ENCODE results near the gene JUND.
"Not testable (repeated sequence)": the region's sequence is repeated elsewhere in the genome, so short reads cannot be mapped to it uniquely, and the experiment has no call there.

The JUND gene

DNA sequence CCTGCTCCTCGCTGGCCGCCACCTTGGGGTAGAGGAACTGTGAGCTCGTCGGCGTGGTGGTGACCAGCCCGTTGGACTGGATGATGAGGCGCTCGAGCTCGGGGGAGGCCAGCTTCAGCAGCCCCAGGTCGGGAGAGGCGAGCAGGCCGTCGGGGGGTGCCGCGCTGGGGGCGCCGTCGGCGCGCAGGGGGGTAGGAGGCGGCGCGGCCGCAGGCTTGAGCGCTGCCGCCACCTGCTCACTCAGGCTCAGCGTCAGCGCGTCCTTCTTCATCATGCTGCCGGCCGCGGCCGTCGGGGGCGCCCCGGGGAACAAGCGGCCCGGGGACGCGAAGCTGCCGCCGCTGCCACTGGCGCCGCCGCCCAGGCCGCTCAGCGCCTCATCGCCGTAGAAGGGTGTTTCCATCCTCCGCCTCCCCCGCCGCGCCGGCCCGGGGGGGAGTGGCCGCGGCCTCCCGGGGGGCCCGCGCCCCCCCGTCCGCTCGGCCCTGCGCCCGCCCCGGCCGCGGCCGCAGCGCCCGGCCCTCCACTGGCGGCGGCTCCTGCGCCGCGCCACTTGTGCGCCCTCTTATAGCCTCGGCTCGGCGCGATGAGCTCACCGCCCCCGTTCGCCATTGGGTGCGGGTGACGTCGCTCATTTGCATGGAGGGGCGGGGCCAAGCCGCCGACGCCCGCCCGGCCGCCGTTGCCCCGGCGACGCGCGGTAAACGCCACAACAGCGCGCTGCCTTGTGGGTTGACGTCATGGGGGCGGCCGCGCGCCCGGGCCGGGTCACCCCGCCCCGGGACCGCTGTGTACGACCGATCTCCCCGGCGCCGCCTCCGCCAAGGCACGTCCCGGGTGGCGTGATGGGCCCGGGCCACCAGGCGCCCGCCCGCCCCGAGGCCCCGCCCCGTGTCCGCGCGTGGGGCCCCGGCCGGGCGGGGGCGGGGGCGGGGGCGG lies at the start of gene JUND:
Gene JUND (minus strand): TSS at position 541 of the 939 bp plus-strand sequence. CDS start 138 bp downstream, at position 403.
- FAIRE-seq (no peak), DNase-seq (ENCODE audit: low spot score) (peak; percentile 94)

GRCh38 chr19:18330868-18331267 lies 49.4 kb upstream of the JUND start:
- DNase-seq (ENCODE audit: low spot score) (no peak), FAIRE-seq (no peak)

GRCh38 chr19:18329035-18329376 lies 47.6 kb upstream of the JUND start:
- no peak for FAIRE-seq
- DNase-seq (ENCODE audit: low spot score), result no peak

DNA sequence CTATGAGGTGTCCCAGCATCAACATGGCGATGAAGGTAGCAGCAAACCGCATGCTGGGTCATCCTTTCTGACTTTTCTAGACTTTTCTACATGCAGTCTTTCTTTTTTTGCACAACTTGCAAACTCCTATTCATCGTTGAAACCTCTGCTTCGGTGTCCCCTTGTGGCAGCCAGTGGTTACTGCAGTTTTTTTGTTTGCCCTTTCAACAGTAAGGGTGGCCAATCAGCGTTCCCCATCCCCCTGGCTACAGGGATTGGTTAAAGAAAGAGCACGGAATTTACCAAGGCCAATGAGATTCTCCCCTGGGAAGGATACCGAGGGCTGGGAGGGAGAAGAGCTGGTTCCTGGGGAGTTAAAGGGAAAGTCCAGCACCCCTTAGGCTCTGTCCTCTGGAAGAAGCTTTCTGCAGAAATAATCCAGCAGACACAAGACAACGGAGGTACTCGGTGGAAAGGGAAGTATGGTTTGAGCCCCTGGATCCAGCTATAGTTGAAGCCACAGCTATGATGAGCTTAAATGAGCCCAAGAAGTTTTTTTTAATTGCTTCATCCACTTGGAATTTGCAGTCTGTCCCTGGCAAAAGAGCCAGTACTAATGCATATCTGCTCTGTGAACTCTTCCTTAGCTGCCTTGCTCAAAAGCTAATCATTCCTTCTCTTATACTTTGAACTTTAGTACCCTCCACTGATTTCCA lies 47.1 kb upstream of the JUND start:
- no peak for FAIRE-seq

DNA sequence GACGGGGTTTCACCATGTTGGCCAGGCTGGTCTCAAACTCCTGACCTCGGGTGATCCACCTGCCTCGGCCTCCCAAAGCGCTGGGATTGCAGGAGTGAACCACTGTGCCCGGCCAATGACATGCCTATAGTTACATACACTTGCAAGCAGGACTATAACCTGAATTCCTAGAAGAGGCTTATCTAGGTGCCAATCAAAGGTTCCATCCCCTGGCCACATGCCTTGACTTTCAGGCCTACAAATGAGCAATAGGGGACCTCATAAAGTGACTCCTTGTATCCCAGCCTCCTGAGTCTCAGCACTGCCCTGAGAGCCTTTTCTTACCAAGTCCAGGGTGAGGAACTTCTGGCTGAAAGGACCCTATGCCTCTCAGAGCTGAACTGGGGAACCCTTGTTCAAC lies 45.4 kb upstream of the JUND start:
- DNase-seq (ENCODE audit: low spot score), result no peak
- no peak for FAIRE-seq

More for the DNA sequence above, 47.1 kb upstream of the JUND start:
- peak; percentile 92 for DNase-seq (ENCODE audit: low spot score)

GRCh38 chr19:18324373-18324731 lies 42.9 kb upstream of the JUND start:
- FAIRE-seq; DNase-seq (ENCODE audit: low spot score): not testable (repeated sequence)

DNA sequence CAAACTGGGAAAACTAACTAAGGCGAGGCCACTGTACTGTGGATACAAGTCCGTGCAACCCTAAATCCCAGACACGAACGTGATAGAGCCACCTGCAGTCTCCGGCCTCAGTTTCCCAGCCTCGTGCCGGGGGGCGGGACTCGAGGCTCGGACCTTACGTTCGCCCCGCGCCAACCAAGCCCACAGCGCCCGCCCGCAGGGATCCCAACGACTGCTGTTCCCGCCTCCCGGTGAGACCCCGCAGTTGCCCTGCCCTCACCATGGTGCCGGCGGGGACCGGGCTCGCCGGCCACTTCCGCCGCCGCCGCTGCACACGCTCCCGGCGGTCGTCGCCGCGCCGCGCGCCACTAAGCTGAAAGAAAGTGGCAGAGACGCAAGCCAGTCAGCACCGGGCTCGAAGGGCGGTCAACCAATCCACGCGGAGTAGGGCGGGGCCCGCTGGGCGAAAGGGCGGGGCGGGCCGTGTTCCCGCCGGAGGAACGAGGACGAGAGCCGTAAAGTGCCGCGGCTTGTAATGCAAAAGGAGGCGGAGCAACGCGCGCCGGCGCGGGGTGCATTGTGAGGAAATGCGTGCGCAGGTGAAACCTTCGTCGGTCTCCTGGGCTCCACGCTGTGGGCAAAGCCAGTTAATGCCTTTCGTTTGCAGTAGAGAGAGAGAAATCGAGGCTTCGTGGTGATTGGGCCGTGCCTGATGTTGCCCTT lies 41.5 kb upstream of the JUND start, which contains the start of gene LSM4:
Gene LSM4 (minus strand): TSS at position 318 of the 702 bp plus-strand sequence. CDS start 56 bp downstream, at position 262.
- peak; percentile 96 for DNase-seq (ENCODE audit: low spot score)
- FAIRE-seq, result peak; percentile 87

GRCh38 chr19:18322318-18322758 lies 40.9 kb upstream of the JUND start:
- peak; percentile 28 for DNase-seq (ENCODE audit: low spot score)
- no peak for FAIRE-seq

- FAIRE-seq (no peak), DNase-seq (ENCODE audit: low spot score) (no peak)
These were observed 40.3 kb upstream of the JUND start for GRCh38 chr19:18321734-18322102.

- DNase-seq (ENCODE audit: low spot score) (no peak), FAIRE-seq (no peak)
These were observed 39.7 kb upstream of the JUND start for GRCh38 chr19:18320865-18321733.

DNA sequence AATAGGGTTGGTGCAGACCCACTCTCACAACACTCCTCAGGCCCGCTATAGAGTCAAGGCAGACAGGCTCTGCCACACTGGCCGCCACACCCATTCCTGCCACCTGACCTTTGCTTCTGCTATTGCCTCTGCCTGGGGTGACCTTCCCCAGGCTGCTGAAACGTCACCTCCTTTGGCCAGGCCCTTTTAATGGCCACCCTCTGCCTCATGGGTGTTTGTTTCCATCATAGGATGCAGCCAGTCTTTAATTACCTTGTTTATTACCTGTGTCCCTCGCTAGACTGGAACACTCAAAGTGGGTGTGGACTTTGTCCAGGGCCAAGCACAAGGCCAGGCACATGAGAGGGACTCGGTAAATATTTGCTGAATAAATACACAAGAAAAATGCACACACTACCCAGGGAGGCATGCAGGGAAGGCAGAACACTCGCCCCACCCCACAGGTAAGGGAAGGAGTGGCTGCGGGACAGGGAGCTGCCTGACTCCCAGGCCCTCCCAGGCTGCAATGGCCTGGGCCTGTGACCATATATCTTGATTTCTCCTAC lies 38.2 kb upstream of the JUND start:
- no peak for FAIRE-seq
- no peak for DNase-seq (ENCODE audit: low spot score)

GRCh38 chr19:18317961-18318800 lies 36.8 kb upstream of the JUND start:
- DNase-seq (ENCODE audit: low spot score), result no peak
- FAIRE-seq, result no peak

DNA sequence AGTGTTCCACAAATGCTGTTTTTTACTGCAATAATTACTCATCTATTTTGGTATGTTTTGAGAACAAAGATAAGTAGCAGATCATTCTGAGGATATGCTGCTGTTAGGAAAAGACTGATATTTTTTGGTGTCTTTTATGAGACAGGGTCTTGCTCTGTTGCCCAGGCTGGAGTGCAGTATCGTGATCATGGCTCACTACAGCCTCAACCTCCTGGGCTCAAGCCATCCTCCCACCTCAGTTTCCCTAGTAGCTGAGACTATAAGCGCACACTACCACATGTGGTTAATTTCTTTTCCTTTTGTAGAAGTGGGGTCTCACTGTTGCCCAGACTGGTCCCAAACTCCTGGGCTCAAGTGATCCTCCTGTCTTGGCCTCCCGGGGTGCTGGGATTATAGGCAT lies 32.0 kb upstream of the JUND start:
- FAIRE-seq (no peak), DNase-seq (ENCODE audit: low spot score) (no peak)

GRCh38 chr19:18312092-18312534 lies 30.7 kb upstream of the JUND start:
- FAIRE-seq (no peak), DNase-seq (ENCODE audit: low spot score) (no peak)

GRCh38 chr19:18311502-18312091 lies 30.2 kb upstream of the JUND start:
- DNase-seq (ENCODE audit: low spot score) (no peak), FAIRE-seq (no peak)

DNA sequence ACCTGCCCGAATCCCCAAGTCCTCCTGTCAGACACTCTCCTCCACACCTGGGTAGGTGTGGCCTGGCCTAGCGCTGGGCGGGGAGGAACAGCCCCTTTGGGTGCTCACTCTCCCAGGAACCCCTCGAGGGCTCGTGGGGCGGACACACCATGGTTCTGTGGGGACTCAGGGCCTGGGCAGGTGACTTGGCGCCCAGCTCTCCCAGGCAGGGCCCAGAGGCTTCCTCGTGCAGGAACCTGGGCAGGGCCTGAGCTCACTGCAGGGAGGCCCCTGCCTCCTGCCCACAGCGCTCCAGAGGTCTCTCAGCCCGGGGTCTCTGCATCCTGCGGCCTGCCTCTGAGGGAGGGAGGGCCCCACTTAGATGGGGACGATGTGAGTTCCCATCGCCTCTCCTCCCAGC lies 29.5 kb upstream of the JUND start:
- no peak for DNase-seq (ENCODE audit: low spot score)
- FAIRE-seq, result no peak

DNA sequence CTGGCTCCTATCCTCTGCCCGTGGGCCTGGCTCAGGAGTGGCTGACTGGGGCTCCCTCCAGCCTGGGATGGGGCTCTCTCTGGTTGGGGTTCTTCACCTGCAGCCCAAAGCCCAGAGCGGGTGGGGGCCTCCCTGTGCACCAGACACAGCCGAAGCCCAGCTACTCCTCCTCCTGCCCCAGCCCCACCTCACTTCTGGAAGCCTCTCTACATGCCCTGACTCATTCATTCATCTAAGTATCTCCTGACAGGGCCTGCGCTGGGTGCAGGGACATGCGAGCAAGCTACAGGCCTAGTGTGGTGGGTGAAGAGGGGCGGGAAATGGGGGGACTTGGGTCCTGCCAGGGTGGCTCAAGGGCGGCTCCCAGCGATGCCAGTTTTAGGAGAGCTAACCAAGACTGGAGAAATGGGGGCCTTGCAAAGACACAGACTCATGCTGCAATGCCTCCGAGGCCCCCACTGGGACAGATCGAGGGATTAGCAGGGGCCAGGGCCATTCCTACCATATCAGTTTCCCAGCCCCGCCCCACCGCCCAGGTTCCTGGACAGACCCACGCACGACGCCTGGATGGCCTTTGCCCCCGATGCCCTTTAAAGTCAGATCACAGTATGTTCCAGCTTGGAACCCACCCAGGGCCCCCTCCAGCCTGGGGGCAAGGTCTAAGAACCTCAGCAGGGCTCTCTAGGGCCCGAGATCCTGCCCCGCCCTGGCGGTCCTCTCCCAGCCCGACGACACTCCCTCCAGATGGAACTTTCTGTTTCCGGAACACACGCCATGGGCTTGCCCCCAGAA lies 28.9 kb upstream of the JUND start:
- FAIRE-seq (no peak), DNase-seq (ENCODE audit: low spot score) (no peak)

- FAIRE-seq (no peak), DNase-seq (ENCODE audit: low spot score) (no peak)
These were observed 28.2 kb upstream of the JUND start for GRCh38 chr19:18309525-18310064.
